Ishikawa (cell line): ENCODE measurements around the gene KAT6B.

Experiments
- CEBPB ChIP-seq: IDR thresholded peaks from 2 replicates; pipeline ENCODE4 v1.6.1; 2012
- CREB1 ChIP-seq: IDR thresholded peaks from 2 replicates; pipeline ENCODE4 v1.6.1; 2012; ENCODE audit warnings: low read depth
- EGR1 ChIP-seq: IDR thresholded peaks from 2 replicates; pipeline ENCODE4 v1.6.1; 2012
- EP300 ChIP-seq: IDR thresholded peaks from 2 replicates; pipeline ENCODE4 v1.6.1; 2012; ENCODE audit warnings: borderline replicate concordance
- FOXM1 ChIP-seq: IDR thresholded peaks from 2 replicates; pipeline ENCODE4 v1.6.1; 2012; ENCODE audit warnings: low read depth, borderline replicate concordance
- NFIC ChIP-seq: IDR thresholded peaks from 2 replicates; pipeline ENCODE4 v1.6.1; 2012
- RAD21 ChIP-seq: IDR thresholded peaks from 2 replicates; pipeline ENCODE4 v1.6.1; 2012; ENCODE audit warnings: low read depth
- TAF1 ChIP-seq: IDR thresholded peaks from 2 replicates; pipeline ENCODE4 v1.6.1; 2012; ENCODE audit warnings: low read depth, mild to moderate bottlenecking
- TCF12 ChIP-seq: IDR thresholded peaks from 2 replicates; pipeline ENCODE4 v1.6.1; 2012; ENCODE audit warnings: low read depth
- TEAD4 ChIP-seq: IDR thresholded peaks from 2 replicates; pipeline ENCODE4 v1.6.1; 2012
- YY1 ChIP-seq: IDR thresholded peaks from 2 replicates; pipeline ENCODE4 v1.6.1; 2012; ENCODE audit warnings: low read depth
- ZBTB7A ChIP-seq: IDR thresholded peaks from 2 replicates; pipeline ENCODE4 v1.6.1; 2012; ENCODE audit warnings: low read depth
- TF ChIP-seq, protein P1 (sequence below): IDR thresholded peaks from 2 replicates; pipeline ENCODE4 v1.6.1; 2012
- TF ChIP-seq, protein P2 (sequence below): IDR thresholded peaks from 2 replicates; pipeline ENCODE4 v1.6.1; 2012
- TF ChIP-seq, protein P3 (sequence below): IDR thresholded peaks from 2 replicates; pipeline ENCODE4 v1.6.1; 2012; ENCODE audit warnings: low read depth, mild to moderate bottlenecking

Gene KAT6B

DNA sequence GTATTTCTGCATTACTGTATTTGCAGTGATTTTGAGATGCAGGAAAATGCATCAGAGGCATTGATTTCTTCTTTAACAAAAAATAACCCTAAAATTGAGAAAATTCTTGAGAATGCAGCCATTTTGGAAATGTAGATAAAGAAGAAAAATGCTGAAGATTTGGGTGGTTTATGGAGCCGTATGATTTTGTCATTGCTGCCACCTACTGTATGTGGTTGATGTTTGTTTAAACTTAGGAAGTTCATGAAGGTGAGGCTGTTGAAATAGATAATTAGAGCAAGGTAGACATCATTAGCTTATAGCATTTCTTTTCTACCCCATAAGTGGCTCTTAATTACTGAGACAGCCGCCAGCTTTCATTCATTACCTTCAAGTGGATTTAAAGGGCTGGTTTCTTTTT is 193.0 kb downstream of the KAT6B start:
- no peak for TF ChIP-seq CEBPB
- TF ChIP-seq CREB1: no peak
- TF ChIP-seq, protein P1, sequence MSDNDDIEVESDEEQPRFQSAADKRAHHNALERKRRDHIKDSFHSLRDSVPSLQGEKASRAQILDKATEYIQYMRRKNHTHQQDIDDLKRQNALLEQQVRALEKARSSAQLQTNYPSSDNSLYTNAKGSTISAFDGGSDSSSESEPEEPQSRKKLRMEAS: no peak
- TF ChIP-seq TEAD4: no peak
- no peak for TF ChIP-seq EGR1
- no peak for TF ChIP-seq FOXM1
- no peak for TF ChIP-seq EP300
- no peak for TF ChIP-seq TCF12
- no peak for TF ChIP-seq TAF1
- TF ChIP-seq, protein P2, sequence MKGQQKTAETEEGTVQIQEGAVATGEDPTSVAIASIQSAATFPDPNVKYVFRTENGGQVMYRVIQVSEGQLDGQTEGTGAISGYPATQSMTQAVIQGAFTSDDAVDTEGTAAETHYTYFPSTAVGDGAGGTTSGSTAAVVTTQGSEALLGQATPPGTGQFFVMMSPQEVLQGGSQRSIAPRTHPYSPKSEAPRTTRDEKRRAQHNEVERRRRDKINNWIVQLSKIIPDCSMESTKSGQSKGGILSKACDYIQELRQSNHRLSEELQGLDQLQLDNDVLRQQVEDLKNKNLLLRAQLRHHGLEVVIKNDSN: no peak
- TF ChIP-seq YY1: peak; percentile 20; the same call in 1 of the 2 replicates
- TF ChIP-seq ZBTB7A: no peak
- no peak for TF ChIP-seq NFIC
- peak; percentile 67 for TF ChIP-seq RAD21

DNA sequence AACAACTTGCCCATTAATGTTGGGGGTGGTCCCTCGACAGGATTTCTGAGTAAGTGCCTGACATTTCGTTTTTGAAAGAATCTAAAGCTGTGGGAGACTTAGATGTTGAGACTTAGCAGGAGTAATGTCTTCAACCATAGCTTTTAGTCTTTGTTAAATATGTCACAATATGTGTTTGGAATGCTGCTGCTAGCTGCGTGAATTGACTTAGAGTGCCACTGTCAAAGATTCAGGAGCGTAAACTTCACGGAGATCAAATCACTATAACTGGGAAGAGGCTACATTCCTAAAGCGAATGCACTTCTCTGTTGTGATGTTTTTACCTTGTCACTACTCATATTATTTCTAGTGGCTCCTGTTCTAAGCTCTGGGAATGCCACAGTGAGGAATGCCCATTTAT is 193.8 kb downstream of the KAT6B start:
- TF ChIP-seq CEBPB (no peak), FOXM1 (no peak), NFIC (no peak), CREB1 (no peak), TCF12 (no peak), EGR1 (no peak), YY1 (no peak), EP300 (no peak), RAD21 (no peak), TEAD4 (no peak)
- TF ChIP-seq, protein P3, sequence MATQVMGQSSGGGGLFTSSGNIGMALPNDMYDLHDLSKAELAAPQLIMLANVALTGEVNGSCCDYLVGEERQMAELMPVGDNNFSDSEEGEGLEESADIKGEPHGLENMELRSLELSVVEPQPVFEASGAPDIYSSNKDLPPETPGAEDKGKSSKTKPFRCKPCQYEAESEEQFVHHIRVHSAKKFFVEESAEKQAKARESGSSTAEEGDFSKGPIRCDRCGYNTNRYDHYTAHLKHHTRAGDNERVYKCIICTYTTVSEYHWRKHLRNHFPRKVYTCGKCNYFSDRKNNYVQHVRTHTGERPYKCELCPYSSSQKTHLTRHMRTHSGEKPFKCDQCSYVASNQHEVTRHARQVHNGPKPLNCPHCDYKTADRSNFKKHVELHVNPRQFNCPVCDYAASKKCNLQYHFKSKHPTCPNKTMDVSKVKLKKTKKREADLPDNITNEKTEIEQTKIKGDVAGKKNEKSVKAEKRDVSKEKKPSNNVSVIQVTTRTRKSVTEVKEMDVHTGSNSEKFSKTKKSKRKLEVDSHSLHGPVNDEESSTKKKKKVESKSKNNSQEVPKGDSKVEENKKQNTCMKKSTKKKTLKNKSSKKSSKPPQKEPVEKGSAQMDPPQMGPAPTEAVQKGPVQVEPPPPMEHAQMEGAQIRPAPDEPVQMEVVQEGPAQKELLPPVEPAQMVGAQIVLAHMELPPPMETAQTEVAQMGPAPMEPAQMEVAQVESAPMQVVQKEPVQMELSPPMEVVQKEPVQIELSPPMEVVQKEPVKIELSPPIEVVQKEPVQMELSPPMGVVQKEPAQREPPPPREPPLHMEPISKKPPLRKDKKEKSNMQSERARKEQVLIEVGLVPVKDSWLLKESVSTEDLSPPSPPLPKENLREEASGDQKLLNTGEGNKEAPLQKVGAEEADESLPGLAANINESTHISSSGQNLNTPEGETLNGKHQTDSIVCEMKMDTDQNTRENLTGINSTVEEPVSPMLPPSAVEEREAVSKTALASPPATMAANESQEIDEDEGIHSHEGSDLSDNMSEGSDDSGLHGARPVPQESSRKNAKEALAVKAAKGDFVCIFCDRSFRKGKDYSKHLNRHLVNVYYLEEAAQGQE: no peak
- TF ChIP-seq, protein P1: no peak

DNA sequence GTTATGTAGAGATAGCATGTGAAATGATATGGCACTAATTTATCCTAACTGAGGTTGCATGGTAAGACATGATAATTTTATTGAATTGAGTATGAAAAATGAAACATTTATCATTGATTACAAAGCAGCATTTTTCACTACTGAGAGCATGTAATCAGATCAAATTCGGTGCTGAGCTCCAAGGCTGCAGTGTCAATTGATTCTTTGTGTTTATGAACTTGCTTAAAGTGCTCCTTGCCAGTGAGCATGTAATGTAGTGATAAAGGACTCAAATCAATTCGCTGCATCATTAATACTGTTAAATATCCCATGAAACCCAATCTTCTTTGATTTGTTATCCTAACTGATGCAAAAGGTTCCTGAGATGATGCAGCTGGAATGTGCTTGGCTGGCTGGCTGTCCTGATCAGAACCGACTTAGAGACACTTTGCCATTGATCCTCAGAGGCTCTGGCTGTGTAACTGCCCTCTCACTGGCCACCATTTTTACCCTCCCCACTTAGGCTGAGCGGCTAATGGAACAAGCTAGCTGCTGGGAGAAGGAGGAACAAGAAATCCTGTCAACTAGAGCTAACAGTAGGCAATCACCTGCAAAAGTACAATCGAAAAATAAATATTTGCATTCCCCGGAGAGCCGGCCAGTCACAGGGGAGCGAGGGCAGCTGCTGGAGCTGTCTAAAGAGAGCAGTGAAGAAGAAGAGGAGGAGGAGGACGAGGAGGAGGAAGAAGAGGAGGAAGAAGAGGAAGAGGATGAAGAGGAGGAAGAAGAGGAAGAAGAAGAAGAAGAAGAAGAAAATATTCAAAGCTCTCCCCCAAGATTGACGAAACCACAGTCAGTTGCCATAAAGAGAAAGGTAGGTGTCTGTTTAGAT is 195.2 kb downstream of the KAT6B start:
- TF ChIP-seq RAD21: no peak

DNA sequence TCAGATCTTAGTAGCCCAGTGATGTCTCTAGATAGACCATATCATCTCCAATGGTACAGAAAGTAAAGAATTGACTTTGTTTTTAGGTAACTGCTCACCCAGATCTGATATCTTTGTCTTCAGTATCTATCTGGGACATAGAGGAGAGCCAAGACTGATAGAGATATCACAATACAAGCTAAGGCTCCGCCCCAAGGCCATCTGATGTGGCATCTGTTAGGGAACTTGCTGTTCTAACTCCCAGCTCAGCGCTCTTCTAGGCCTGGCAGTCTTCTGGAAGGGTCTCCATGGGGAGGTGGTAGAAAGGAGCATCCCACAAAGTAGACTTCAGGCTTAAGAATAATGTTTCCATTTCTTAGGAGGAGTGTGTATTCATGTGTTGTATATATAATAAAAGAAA is 196.7 kb downstream of the KAT6B start:
- TF ChIP-seq, protein P2: no peak
- no peak for TF ChIP-seq EP300
- no peak for TF ChIP-seq TCF12
- TF ChIP-seq CREB1: no peak
- no peak for TF ChIP-seq FOXM1
- TF ChIP-seq YY1: no peak
- TF ChIP-seq RAD21: no peak
- TF ChIP-seq ZBTB7A: no peak
- TF ChIP-seq TEAD4: no peak
- TF ChIP-seq, protein P3: no peak
- no peak for TF ChIP-seq CEBPB
- no peak for TF ChIP-seq NFIC
- TF ChIP-seq, protein P1: no peak
- TF ChIP-seq EGR1: no peak
- no peak for TF ChIP-seq TAF1

DNA sequence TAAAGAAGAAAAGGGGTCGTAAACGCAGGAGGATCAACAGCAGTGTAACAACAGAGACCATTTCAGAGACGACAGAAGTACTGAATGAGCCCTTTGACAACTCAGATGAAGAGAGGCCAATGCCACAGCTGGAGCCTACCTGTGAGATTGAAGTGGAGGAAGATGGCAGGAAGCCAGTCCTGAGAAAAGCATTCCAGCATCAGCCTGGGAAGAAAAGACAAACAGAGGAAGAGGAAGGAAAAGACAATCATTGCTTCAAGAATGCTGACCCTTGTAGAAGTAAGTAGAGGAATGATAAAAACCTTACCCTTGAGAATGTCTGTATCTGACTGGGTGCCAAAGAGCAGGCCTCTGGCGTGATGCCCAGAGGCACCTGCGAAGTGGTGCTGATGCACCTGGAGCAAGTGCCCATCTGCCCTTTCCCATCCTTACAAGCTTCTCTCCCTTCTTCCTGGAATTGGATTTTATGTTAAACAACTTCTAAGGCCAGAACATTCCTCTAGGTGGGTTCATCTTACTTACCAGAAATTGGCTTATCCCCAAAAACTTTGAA is 198.6 kb downstream of the KAT6B start:
- no peak for TF ChIP-seq ZBTB7A
- no peak for TF ChIP-seq NFIC
- TF ChIP-seq TEAD4: no peak
- no peak for TF ChIP-seq YY1
- TF ChIP-seq TAF1: no peak
- TF ChIP-seq, protein P1: no peak
- TF ChIP-seq EP300: no peak
- no peak for TF ChIP-seq FOXM1
- TF ChIP-seq, protein P3: no peak
- no peak for TF ChIP-seq TCF12
